ENCODE results near the gene NAALADL2. TPM values are rescaled to one million over a fixed set of nuclear protein-coding genes. Genes with fewer than 3 reads are reported as not detected.

The NAALADL2 gene
- total RNA-seq, 1 donor from 2014 or later, result 10.4 TPM

GRCh38 chr3:174883881-174884675 lies 24.9 kb downstream of the NAALADL2 start:
- Mint-ChIP-seq H3K27ac (no peak overlapping the region), H3K4me3 (ENCODE audit: low read depth) (no peak overlapping the region), H3K36me3 (ENCODE audit: insufficient read depth) (no peaks in the 10 kb centered on the region), H3K4me1 (ENCODE audit: low read depth) (no peaks in the 10 kb centered on the region), H3K27me3 (no peaks in the 10 kb centered on the region), H3K9me3 (ENCODE audit: low read depth) (peaks cover 19% of the 10 kb centered on the region)
- no peak for DNase-seq (ENCODE audit: low spot score, unreplicated experiment)
- TF ChIP-seq CTCF (IDR thresholded peaks at IDR 0.05; ENCODE audit: unreplicated experiment), result no peak

- Mint-ChIP-seq H3K27ac (no peak overlapping the region), H3K9me3 (ENCODE audit: low read depth) (peaks cover 18% of the 10 kb centered on the region), H3K36me3 (ENCODE audit: insufficient read depth) (no peaks in the 10 kb centered on the region), H3K27me3 (no peaks in the 10 kb centered on the region), H3K4me1 (ENCODE audit: low read depth) (no peaks in the 10 kb centered on the region), H3K4me3 (ENCODE audit: low read depth) (no peak overlapping the region)
- no peak for DNase-seq (ENCODE audit: low spot score, unreplicated experiment)
- no peak for TF ChIP-seq CTCF (IDR thresholded peaks at IDR 0.05; ENCODE audit: unreplicated experiment)
Observed at GRCh38 chr3:174884776-174885568, 25.8 kb downstream of the NAALADL2 start.

- H3K4me3 Mint-ChIP-seq (ENCODE audit: low read depth), result no peak overlapping the region
- no peaks in the 10 kb centered on the region for H3K27me3 Mint-ChIP-seq
- no peak overlapping the region for H3K27ac Mint-ChIP-seq
- no peak for TF ChIP-seq CTCF (IDR thresholded peaks at IDR 0.05; ENCODE audit: unreplicated experiment)
- peaks cover 28% of the 10 kb centered on the region for H3K9me3 Mint-ChIP-seq (ENCODE audit: low read depth)
- H3K4me1 Mint-ChIP-seq (ENCODE audit: low read depth), result no peaks in the 10 kb centered on the region
- H3K36me3 Mint-ChIP-seq (ENCODE audit: insufficient read depth), result peaks cover 2% of the 10 kb centered on the region
- no peak for DNase-seq (ENCODE audit: low spot score, unreplicated experiment)
Observed at GRCh38 chr3:174891524-174892203, 32.5 kb downstream of the NAALADL2 start.

- Mint-ChIP-seq H3K27ac (no peak overlapping the region), H3K27me3 (no peaks in the 10 kb centered on the region), H3K4me3 (ENCODE audit: low read depth) (no peak overlapping the region), H3K4me1 (ENCODE audit: low read depth) (peaks cover 5% of the 10 kb centered on the region), H3K36me3 (ENCODE audit: insufficient read depth) (no peaks in the 10 kb centered on the region), H3K9me3 (ENCODE audit: low read depth) (no peaks in the 10 kb centered on the region)
- DNase-seq (ENCODE audit: low spot score, unreplicated experiment), result no peak
- TF ChIP-seq CTCF (IDR thresholded peaks at IDR 0.05; ENCODE audit: unreplicated experiment), result no peak
Observed at GRCh38 chr3:174907027-174907426, 47.9 kb downstream of the NAALADL2 start.
